HEK293 (cell line): Measurements from ENCODE around the gene C1orf174.

Experiments
- CTCF ChIP-seq: fragments of 450-650 bp; formaldehyde crosslinking; IDR thresholded peaks from 2 replicates; pipeline ENCODE4 v1.5.1; 2016; ENCODE audit warnings: missing biosample characterization, missing genetic modification characterization
- GLIS1 ChIP-seq: fragments of 450-650 bp; formaldehyde crosslinking; IDR thresholded peaks from 2 replicates; pipeline ENCODE4 v1.5.1; 2016; ENCODE audit warnings: missing biosample characterization, missing genetic modification characterization
- GLIS2 ChIP-seq: fragments of 450-650 bp; formaldehyde crosslinking; IDR thresholded peaks from 2 replicates; pipeline ENCODE4 v1.5.1; 2016; ENCODE audit warnings: missing biosample characterization, missing genetic modification characterization
- KLF1 ChIP-seq: fragments of 450-650 bp; formaldehyde crosslinking; IDR thresholded peaks from 2 replicates; pipeline ENCODE4 v1.5.1; 2016; ENCODE audit warnings: missing biosample characterization, missing genetic modification characterization
- KLF16 ChIP-seq: fragments of 450-650 bp; formaldehyde crosslinking; IDR thresholded peaks from 2 replicates; pipeline ENCODE4 v1.5.1; 2017; ENCODE audit warnings: missing biosample characterization, missing genetic modification characterization
- KLF8 ChIP-seq: fragments of 450-650 bp; formaldehyde crosslinking; IDR thresholded peaks from 2 replicates; pipeline ENCODE4 v1.5.1; 2016; ENCODE audit warnings: missing biosample characterization, missing genetic modification characterization
- KLF9 ChIP-seq: fragments of 450-650 bp; formaldehyde crosslinking; IDR thresholded peaks from 2 replicates; pipeline ENCODE4 v1.5.1; 2016; ENCODE audit warnings: missing biosample characterization, missing genetic modification characterization, low read depth
- PRDM6 ChIP-seq: fragments of 450-650 bp; formaldehyde crosslinking; IDR thresholded peaks from 2 replicates; pipeline ENCODE4 v1.5.1; 2017; ENCODE audit warnings: missing biosample characterization, missing genetic modification characterization
- SP2 ChIP-seq: fragments of 450-650 bp; formaldehyde crosslinking; IDR thresholded peaks from 2 replicates; pipeline ENCODE4 v1.5.1; 2016; ENCODE audit warnings: missing biosample characterization, missing genetic modification characterization
- ZBTB20 ChIP-seq: fragments of 450-650 bp; formaldehyde crosslinking; IDR thresholded peaks from 2 replicates; pipeline ENCODE4 v1.5.1; 2016; ENCODE audit warnings: missing biosample characterization, missing genetic modification characterization
- ZBTB7A ChIP-seq: fragments of 450-650 bp; formaldehyde crosslinking; IDR thresholded peaks from 2 replicates; pipeline ENCODE4 v1.5.1; 2016; ENCODE audit warnings: low read depth, missing biosample characterization, missing genetic modification characterization
- ZNF112 ChIP-seq: fragments of 450-650 bp; formaldehyde crosslinking; IDR thresholded peaks from 2 replicates; pipeline ENCODE4 v1.5.0; 2017; ENCODE audit warnings: missing biosample characterization, missing genetic modification characterization
- ZNF274 ChIP-seq, 2 experiments: fragments of 200-500 bp in 1 of 2; fragments of 450-650 bp in 1 of 2; sonication (Bioruptor generic) in 1 of 2; formaldehyde crosslinking in 1 of 2; IDR thresholded peaks; 2 replicates each; pipeline versions ENCODE4 v1.5.1 to v1.6.1; 2014 to 2016; ENCODE audit warnings: borderline replicate concordance in 1 of 2, inconsistent platforms in 1 of 2, low read length in 1 of 2, missing biosample characterization in 1 of 2, missing genetic modification characterization in 1 of 2
- ZNF280D ChIP-seq: fragments of 450-650 bp; formaldehyde crosslinking; IDR thresholded peaks from 2 replicates; pipeline ENCODE4 v1.5.1; 2016; ENCODE audit warnings: missing biosample characterization, missing genetic modification characterization
- ZNF398 ChIP-seq: fragments of 450-650 bp; formaldehyde crosslinking; IDR thresholded peaks from 2 replicates; pipeline ENCODE4 v1.5.1; 2017; ENCODE audit warnings: missing biosample characterization, missing genetic modification characterization
- ZNF48 ChIP-seq: fragments of 450-650 bp; formaldehyde crosslinking; IDR thresholded peaks from 2 replicates; pipeline ENCODE4 v1.5.1; 2016; ENCODE audit warnings: missing biosample characterization, missing genetic modification characterization
- ZNF544 ChIP-seq: fragments of 450-650 bp; formaldehyde crosslinking; IDR thresholded peaks from 2 replicates; pipeline ENCODE4 v1.5.0; 2017; ENCODE audit warnings: missing biosample characterization, missing genetic modification characterization
- ZNF558 ChIP-seq: fragments of 450-650 bp; formaldehyde crosslinking; IDR thresholded peaks from 2 replicates; pipeline ENCODE4 v1.5.1; 2016; ENCODE audit warnings: missing biosample characterization, missing genetic modification characterization
- ZNF560 ChIP-seq: fragments of 450-650 bp; formaldehyde crosslinking; IDR thresholded peaks from 2 replicates; pipeline ENCODE4 v1.5.1; 2017; ENCODE audit warnings: missing biosample characterization, missing genetic modification characterization, borderline replicate concordance
- ZNF561 ChIP-seq: fragments of 450-650 bp; IDR thresholded peaks from 2 replicates; pipeline ENCODE4 v1.5.1; 2018; ENCODE audit warnings: missing biosample characterization, missing genetic modification characterization, borderline replicate concordance
- ZNF585B ChIP-seq: fragments of 450-650 bp; formaldehyde crosslinking; IDR thresholded peaks from 2 replicates; pipeline ENCODE4 v1.5.1; 2016; ENCODE audit warnings: missing biosample characterization, missing genetic modification characterization
- ZNF623 ChIP-seq: fragments of 450-650 bp; formaldehyde crosslinking; IDR thresholded peaks from 2 replicates; pipeline ENCODE4 v1.5.1; 2016; ENCODE audit warnings: missing biosample characterization, missing genetic modification characterization
- ZNF660 ChIP-seq: fragments of 450-650 bp; IDR thresholded peaks from 2 replicates; pipeline ENCODE4 v1.5.1; 2018; ENCODE audit warnings: missing biosample characterization, mild to moderate bottlenecking, missing genetic modification characterization
- TF ChIP-seq, protein P1 (sequence below): fragments of 450-650 bp; formaldehyde crosslinking; IDR thresholded peaks from 2 replicates; pipeline ENCODE4 v1.5.1; 2016; ENCODE audit warnings: missing biosample characterization, missing genetic modification characterization
- TF ChIP-seq, protein P2 (sequence below): fragments of 450-650 bp; formaldehyde crosslinking; IDR thresholded peaks from 2 replicates; pipeline ENCODE4 v1.5.1; 2017; ENCODE audit warnings: missing biosample characterization, mild to moderate bottlenecking, missing genetic modification characterization, moderate library complexity
- TF ChIP-seq, protein P3 (sequence below): fragments of 450-650 bp; formaldehyde crosslinking; IDR thresholded peaks from 2 replicates; pipeline ENCODE4 v1.5.1; 2016; ENCODE audit warnings: missing biosample characterization, missing genetic modification characterization

C1orf174 gene

GRCh38 chr1:3856923-3857790 lies 42.9 kb downstream of the C1orf174 start, which contains the start of the genes CEP104 and DFFB (continued):
- TF ChIP-seq KLF9 (tag by site-specific recombination) (peak; percentile 22), PRDM6 (tag by site-specific recombination) (no peak), ZNF544 (tag by site-specific recombination) (no peak), ZNF48 (tag by site-specific recombination) (no peak), ZNF558 (tag by site-specific recombination) (no peak), ZNF112 (tag by site-specific recombination) (no peak), ZBTB20 (tag by site-specific recombination) (peak; percentile 97), ZNF398 (no peak), ZNF274 (IDR thresholded peaks at IDR 0.05; ENCODE audit: low read length) (no peak), ZNF274 (tag by site-specific recombination; IDR thresholded peaks at IDR 0.05; ENCODE audit: borderline replicate concordance) (no peak), KLF16 (tag by site-specific recombination) (peak; percentile 23; the same call in 1 of the 2 replicates), KLF1 (tag by site-specific recombination) (peak; percentile 23), ZNF585B (tag by site-specific recombination) (no peak), ZNF560 (tag by site-specific recombination) (no peak), SP2 (tag by site-specific recombination) (peak; percentile 74), ZNF561 (0 out of 2 replicates have a peak, but pooled peaks have one; percentile 61), ZBTB7A (tag by site-specific recombination) (peak; percentile 41; the same call in 1 of the 2 replicates), GLIS1 (tag by site-specific recombination) (peak; percentile 76), ZNF280D (tag by site-specific recombination) (no peak), CTCF (tag by site-specific recombination) (peak; percentile 92), KLF8 (tag by site-specific recombination) (peak; percentile 55; the same call in 1 of the 2 replicates), GLIS2 (tag by site-specific recombination) (peak; percentile 80), ZNF660 (peak; percentile 65; the same call in 1 of the 2 replicates), ZNF623 (tag by site-specific recombination) (no peak)
- TF ChIP-seq, protein P1, sequence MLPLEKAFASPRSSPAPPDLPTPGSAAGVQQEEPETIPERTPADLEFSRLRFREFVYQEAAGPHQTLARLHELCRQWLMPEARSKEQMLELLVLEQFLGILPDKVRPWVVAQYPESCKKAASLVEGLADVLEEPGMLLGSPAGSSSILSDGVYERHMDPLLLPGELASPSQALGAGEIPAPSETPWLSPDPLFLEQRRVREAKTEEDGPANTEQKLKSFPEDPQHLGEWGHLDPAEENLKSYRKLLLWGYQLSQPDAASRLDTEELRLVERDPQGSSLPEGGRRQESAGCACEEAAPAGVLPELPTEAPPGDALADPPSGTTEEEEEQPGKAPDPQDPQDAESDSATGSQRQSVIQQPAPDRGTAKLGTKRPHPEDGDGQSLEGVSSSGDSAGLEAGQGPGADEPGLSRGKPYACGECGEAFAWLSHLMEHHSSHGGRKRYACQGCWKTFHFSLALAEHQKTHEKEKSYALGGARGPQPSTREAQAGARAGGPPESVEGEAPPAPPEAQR (tag by site-specific recombination): no peak
- TF ChIP-seq, protein P2, sequence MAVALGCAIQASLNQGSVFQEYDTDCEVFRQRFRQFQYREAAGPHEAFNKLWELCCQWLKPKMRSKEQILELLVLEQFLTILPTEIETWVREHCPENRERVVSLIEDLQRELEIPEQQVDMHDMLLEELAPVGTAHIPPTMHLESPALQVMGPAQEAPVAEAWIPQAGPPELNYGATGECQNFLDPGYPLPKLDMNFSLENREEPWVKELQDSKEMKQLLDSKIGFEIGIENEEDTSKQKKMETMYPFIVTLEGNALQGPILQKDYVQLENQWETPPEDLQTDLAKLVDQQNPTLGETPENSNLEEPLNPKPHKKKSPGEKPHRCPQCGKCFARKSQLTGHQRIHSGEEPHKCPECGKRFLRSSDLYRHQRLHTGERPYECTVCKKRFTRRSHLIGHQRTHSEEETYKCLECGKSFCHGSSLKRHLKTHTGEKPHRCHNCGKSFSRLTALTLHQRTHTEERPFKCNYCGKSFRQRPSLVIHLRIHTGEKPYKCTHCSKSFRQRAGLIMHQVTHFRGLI: peak; percentile 52
- TF ChIP-seq, protein P3, sequence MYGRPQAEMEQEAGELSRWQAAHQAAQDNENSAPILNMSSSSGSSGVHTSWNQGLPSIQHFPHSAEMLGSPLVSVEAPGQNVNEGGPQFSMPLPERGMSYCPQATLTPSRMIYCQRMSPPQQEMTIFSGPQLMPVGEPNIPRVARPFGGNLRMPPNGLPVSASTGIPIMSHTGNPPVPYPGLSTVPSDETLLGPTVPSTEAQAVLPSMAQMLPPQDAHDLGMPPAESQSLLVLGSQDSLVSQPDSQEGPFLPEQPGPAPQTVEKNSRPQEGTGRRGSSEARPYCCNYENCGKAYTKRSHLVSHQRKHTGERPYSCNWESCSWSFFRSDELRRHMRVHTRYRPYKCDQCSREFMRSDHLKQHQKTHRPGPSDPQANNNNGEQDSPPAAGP (tag by site-specific recombination): 0 out of 2 replicates have a peak, but pooled peaks have one; percentile 44
